ENCODE results near the gene HMCN2. TPM values are rescaled to one million over a fixed set of nuclear protein-coding genes. Genes with fewer than 3 reads are reported as not detected.

Gene HMCN2
- total and polyA plus RNA-seq, 2 donors (not counting 3 experiments of a cell fraction or from before 2014, with no cell fraction given) = 0.04 to 0.24 TPM

- DNase-seq (ENCODE audit: low read depth, low spot score) (no peak), FAIRE-seq (no peak)
- BruUV-seq (replicated peaks) = no TSS peak
- dilution Hi-C loops (cut with MboI; ENCODE audit: extremely low pct_ligation_motif_present, low sequenced_read_pairs) (no loop called here), intact Hi-C loops (cut with micrococcal nuclease) (no loop called here)
- Histone ChIP-seq H3K4me3 (replicated peaks in 1 of 3; ENCODE audit: insufficient read depth in 1 of 3, low read depth in 1 of 3, low read length in 3 of 3) (no peak overlapping the region), H3K79me2 (ENCODE audit: control insufficient read depth, insufficient read depth, low read length) (no peaks in the 10 kb centered on the region), H2AFZ (ENCODE audit: low read depth, low read length) (no peak overlapping the region), H3K9ac (replicated peaks; ENCODE audit: extremely low read depth, insufficient read depth, low read length) (no peak overlapping the region), H3K4me1 (ENCODE audit: control insufficient read depth, extremely low read depth, insufficient read depth, low read length) (no peaks in the 10 kb centered on the region), H4K20me1 (replicated peaks; ENCODE audit: control insufficient read depth, extremely low read depth, insufficient read depth, low read length) (no peaks in the 10 kb centered on the region), H3K9me1 (replicated peaks; ENCODE audit: control insufficient read depth, extremely low read depth, insufficient read depth, low read length) (no peaks in the 10 kb centered on the region), H3K4me2 (ENCODE audit: insufficient read depth, low read length) (no peak overlapping the region), H3K9me3 (replicated peaks; ENCODE audit: control insufficient read depth, insufficient read depth, low read length) (no peaks in the 10 kb centered on the region), H3K27me3 (ENCODE audit: control insufficient read depth in 2 of 2, insufficient read depth in 2 of 2, low read length in 2 of 2) (no peaks in the 10 kb centered on the region), H3K36me3 (ENCODE audit: control insufficient read depth in 2 of 2, extremely low read depth in 1 of 2, insufficient read depth in 2 of 2, low read length in 2 of 2) (no peaks in the 10 kb centered on the region), H3K27ac (ENCODE audit: insufficient read depth, low read depth, low read length) (no peak overlapping the region)
- ChIA-PET POLR2A (interaction anchor here (0.6 kb wide), 1 partner anchor 8 kb away, joined by 3 read pairs; no protein-coding TSS in a partner anchor), CTCF (no interaction called here)
- no peak for TF ChIP-seq MYC (IDR thresholded peaks at IDR 0.05; ENCODE audit: low read depth, low read length)
- no peak for TF ChIP-seq POLR2AphosphoS5 (IDR thresholded peaks at IDR 0.05; ENCODE audit: insufficient read depth, low read depth, low read length)
- no peak for TF ChIP-seq JUN (IDR thresholded peaks at IDR 0.05; ENCODE audit: borderline replicate concordance, insufficient read depth, insufficient read length, low read depth)
- TF ChIP-seq, protein P1, sequence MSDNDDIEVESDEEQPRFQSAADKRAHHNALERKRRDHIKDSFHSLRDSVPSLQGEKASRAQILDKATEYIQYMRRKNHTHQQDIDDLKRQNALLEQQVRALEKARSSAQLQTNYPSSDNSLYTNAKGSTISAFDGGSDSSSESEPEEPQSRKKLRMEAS (IDR thresholded peaks at IDR 0.05; ENCODE audit: insufficient read depth, insufficient read length) = no peak
- no peak for TF ChIP-seq POLR2A (IDR thresholded peaks at IDR 0.05; ENCODE audit: low read depth, low read length)
- no peak for TF ChIP-seq GATA2 (IDR thresholded peaks at IDR 0.05; ENCODE audit: insufficient read depth, insufficient read length, low read depth, low read length)
- TF ChIP-seq CTCF (IDR thresholded peaks at IDR 0.05; ENCODE audit: extremely low read depth in 1 of 2, insufficient read depth in 1 of 2, low read depth in 1 of 2, low read length in 2 of 2) = no peak
- no peak for TF ChIP-seq EZH2 (IDR thresholded peaks at IDR 0.05; ENCODE audit: borderline replicate concordance, low read depth, low read length, severe bottlenecking)
- TF ChIP-seq FOS (IDR thresholded peaks at IDR 0.05; ENCODE audit: borderline replicate concordance, insufficient read depth, low read length) = no peak
These were observed 128.8 kb downstream of the HMCN2 start for GRCh38 chr9:130394320-130394719.
